ENCODE results near the gene ZSCAN2.

The ZSCAN2 gene

GRCh38 chr15:84595660-84596059 lies 5.1 kb upstream of the ZSCAN2 start:
- no peak for TF ChIP-seq CTCF (conservative IDR thresholded peaks at IDR 0.05; ENCODE audit: low read depth, low read length)

GRCh38 chr15:84597296-84597695 lies 3.5 kb upstream of the ZSCAN2 start:
- no peak for DNase-seq (ENCODE audit: low read depth)
- no peak overlapping the region for H3K4me3 ChIP-seq (ENCODE audit: low read depth, low read length)
- no peak for TF ChIP-seq CTCF (conservative IDR thresholded peaks at IDR 0.05; ENCODE audit: low read depth, low read length)

More at GRCh38 chr15:84595660-84596059, 5.1 kb upstream of the ZSCAN2 start:
- H3K4me3 ChIP-seq (ENCODE audit: low read depth, low read length) = no peak overlapping the region
- DNase-seq (ENCODE audit: low read depth) = no peak

DNA sequence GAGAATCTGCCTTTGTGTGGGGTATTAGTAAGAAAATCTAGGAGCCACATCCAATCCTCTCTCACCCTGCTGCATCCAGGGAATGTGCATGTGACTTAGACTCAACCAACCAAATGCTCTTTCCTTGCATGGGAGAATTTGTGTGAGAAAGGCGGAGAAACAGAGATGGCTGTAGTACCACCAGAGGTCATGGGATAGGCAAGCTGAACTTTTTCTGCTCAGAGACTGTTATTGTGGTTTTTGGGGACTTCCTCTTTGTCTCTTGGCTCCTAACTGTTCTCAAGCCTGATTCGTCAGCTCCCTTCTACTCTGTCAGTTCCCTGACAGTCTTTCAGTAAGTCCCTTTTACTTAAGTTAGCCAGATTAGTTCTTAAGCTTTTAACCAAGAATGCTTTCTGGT lies 2.6 kb upstream of the ZSCAN2 start:
- H3K4me3 ChIP-seq (ENCODE audit: low read depth, low read length) = no peak overlapping the region
- peak; percentile 33 for DNase-seq (ENCODE audit: low read depth)
- TF ChIP-seq CTCF (conservative IDR thresholded peaks at IDR 0.05; ENCODE audit: low read depth, low read length) = no peak

DNA sequence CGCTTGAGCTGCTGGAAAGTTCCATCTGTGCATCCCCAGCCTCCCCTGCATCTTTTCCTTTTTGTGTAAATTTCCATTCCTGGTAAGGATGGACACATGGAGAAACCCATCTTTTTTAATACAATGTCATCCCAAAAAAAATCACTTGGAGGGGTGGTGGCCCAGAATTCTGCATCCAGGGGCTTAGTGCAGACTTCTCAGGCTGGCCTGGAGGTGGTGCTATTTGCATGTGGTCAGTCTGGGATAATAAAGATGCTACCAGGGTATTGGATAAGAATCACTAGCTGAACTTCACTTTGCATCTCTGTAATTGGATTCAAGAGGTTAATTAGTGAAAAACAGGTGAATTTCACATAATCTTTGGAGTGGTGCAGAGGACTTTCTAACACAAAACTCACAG lies 1.8 kb upstream of the ZSCAN2 start:
- DNase-seq (ENCODE audit: low read depth) = peak; percentile 84
- no peak overlapping the region for H3K4me3 ChIP-seq (ENCODE audit: low read depth, low read length)
- TF ChIP-seq CTCF (conservative IDR thresholded peaks at IDR 0.05; ENCODE audit: low read depth, low read length) = peak; percentile 89

DNA sequence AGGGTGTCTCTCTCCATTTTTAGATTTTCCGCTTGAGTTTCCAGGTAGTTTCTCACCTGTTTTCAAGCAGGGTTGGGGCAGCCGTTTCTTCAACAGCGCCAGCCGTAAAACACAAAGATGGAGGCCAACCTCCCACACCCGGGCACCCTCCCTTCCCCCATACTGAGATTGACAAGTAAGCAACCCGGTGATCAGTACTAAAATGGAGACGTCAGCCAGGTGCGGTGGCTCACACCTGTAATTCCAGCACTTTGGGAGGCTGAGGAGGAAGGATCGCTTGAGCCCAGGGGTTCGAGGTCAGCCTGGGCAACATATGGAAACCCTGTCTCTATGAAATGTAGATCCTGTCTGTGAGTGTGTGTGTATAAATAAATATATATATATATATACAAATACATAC lies 903 bp upstream of the ZSCAN2 start:
- TF ChIP-seq CTCF (conservative IDR thresholded peaks at IDR 0.05; ENCODE audit: low read depth, low read length) = no peak
- no peak for DNase-seq (ENCODE audit: low read depth)
- no peak overlapping the region for H3K4me3 ChIP-seq (ENCODE audit: low read depth, low read length)

DNA sequence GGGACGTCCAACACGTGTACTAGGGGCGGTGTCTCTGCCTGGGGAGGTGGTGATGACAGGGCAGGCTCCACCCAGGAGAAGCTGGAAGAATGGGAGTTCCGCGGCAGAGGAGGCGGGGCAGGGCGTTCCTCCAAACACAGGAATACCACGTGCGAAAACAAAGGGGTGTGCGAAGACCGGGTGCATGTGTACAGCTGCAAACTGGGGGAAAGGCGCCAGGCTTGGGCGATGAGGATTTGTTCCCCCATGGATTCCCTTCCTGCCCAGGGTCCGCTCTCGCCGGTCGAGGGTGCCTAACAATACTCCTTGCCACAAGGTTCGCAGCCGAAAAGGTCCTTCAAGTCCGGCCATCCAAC lies 500 bp upstream of the ZSCAN2 start:
- peak overlapping the region; percentile 99 for H3K4me3 ChIP-seq (ENCODE audit: low read depth, low read length)
- TF ChIP-seq CTCF (conservative IDR thresholded peaks at IDR 0.05; ENCODE audit: low read depth, low read length) = no peak
- peak; percentile 89 for DNase-seq (ENCODE audit: low read depth)

DNA sequence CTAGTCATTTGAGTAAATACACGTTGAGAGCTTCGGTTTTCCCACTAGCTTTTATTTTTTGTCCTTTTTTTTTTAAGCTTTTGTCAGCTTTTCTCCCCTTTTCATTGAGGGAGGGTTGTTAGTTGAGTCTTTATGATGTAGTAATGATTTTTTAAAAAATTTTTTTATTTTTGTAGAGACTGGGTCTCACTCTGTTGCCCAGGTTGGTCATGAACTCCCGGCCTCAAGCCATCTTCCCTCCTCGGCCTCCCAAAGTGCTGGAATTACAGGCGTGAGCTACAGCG lies 688 bp downstream of the ZSCAN2 start:
- H3K4me3 ChIP-seq (ENCODE audit: low read depth, low read length) = peak overlapping the region; percentile 99
- DNase-seq (ENCODE audit: low read depth) = no peak
- TF ChIP-seq CTCF (conservative IDR thresholded peaks at IDR 0.05; ENCODE audit: low read depth, low read length) = no peak

Data from choroid plexus epithelial cell (primary cell).